Neural progenitor cell (in vitro differentiated cells): ENCODE results near the gene IFFO2. TPM values are rescaled to one million over a fixed set of nuclear protein-coding genes. Genes with fewer than 3 reads are reported as not detected.

Source experiments
- DNase-seq: peaks from one replicate; pipeline ENCODE4 v3.0.0-alpha.2; 2016; ENCODE audit warnings: low spot score
- H2AFZ ChIP-seq: fragments of 200-600 bp; sonication (generic); replicated peaks from 2 replicates; pipeline ENCODE4 v1.6.1; 2016; ENCODE audit warnings: antibody characterized with exemption
- H3F3A ChIP-seq: fragments of 200-600 bp; sonication (generic); 2 replicates; pipeline ENCODE4 v1.6.1; 2016; ENCODE audit warnings: antibody characterized with exemption, low read depth
- H3K27ac ChIP-seq: fragments of 200-600 bp; sonication (generic); 2 replicates; pipeline ENCODE4 v1.5.1; 2016; ENCODE audit warnings: mild to moderate bottlenecking
- H3K27me3 ChIP-seq: fragments of 200-600 bp; sonication (generic); 2 replicates; pipeline ENCODE4 v1.6.1; 2016; ENCODE audit warnings: mild to moderate bottlenecking, moderate library complexity
- H3K36me3 ChIP-seq: fragments of 200-600 bp; sonication (generic); 2 replicates; pipeline ENCODE4 v1.5.1; 2016
- H3K4me1 ChIP-seq: fragments of 200-600 bp; sonication (generic); 2 replicates; pipeline ENCODE4 v1.6.1; 2016; ENCODE audit warnings: mixed run types
- H3K4me2 ChIP-seq: fragments of 200-600 bp; sonication (generic); 2 replicates; pipeline ENCODE4 v1.6.1; 2016
- H3K4me3 ChIP-seq: fragments of 200-600 bp; sonication (generic); 2 replicates; pipeline ENCODE4 v1.5.1; 2016
- H3K79me2 ChIP-seq: fragments of 200-600 bp; sonication (generic); 2 replicates; pipeline ENCODE4 v1.6.1; 2016; ENCODE audit warnings: low read depth
- H3K9ac ChIP-seq: fragments of 200-600 bp; sonication (generic); 2 replicates; pipeline ENCODE4 v1.6.1; 2016
- H3K9me3 ChIP-seq: fragments of 200-600 bp; sonication (generic); 2 replicates; pipeline ENCODE4 v1.5.1; 2016; ENCODE audit warnings: low read depth
- H4K20me1 ChIP-seq: fragments of 200-600 bp; sonication (generic); 2 replicates; pipeline ENCODE4 v1.6.1; 2016; ENCODE audit warnings: low read depth
- H3K27ac Mint-ChIP-seq: 3 replicates; pipeline ENCODE4 v1.8.0; 2021; ENCODE audit warnings: mixed read lengths
- H3K27me3 Mint-ChIP-seq: 2 replicates; pipeline ENCODE4 v1.8.0; 2022; ENCODE audit warnings: low read depth, mild to moderate bottlenecking, inconsistent platforms, moderate library complexity, mixed read lengths; ENCODE audit not compliant: insufficient read depth
- H3K36me3 Mint-ChIP-seq: 3 replicates; pipeline ENCODE4 v1.8.0; 2021; ENCODE audit warnings: mixed read lengths
- H3K4me1 Mint-ChIP-seq: 3 replicates; pipeline ENCODE4 v1.8.0; 2021; ENCODE audit warnings: mixed read lengths
- H3K4me3 Mint-ChIP-seq: 3 replicates; pipeline ENCODE4 v1.8.0; 2021; ENCODE audit warnings: mild to moderate bottlenecking, moderate library complexity, mixed read lengths
- H3K9me3 Mint-ChIP-seq: 3 replicates; pipeline ENCODE4 v1.8.0; 2020; ENCODE audit warnings: mixed read lengths
- CTCF ChIP-seq: fragments of 200-600 bp; sonication (generic); IDR thresholded peaks from 2 replicates; pipeline ENCODE4 v1.5.1; 2017; ENCODE audit warnings: antibody characterized with exemption, mild to moderate bottlenecking
- EZH2 ChIP-seq: fragments of 200-600 bp; sonication (generic); IDR thresholded peaks from 2 replicates; pipeline ENCODE4 v1.6.1; 2017; ENCODE audit warnings: antibody characterized with exemption, mild to moderate bottlenecking, moderate library complexity
- EZH2phosphoT487 ChIP-seq: fragments of 200-600 bp; sonication (generic); IDR thresholded peaks from 2 replicates; pipeline ENCODE4 v1.6.1; 2017; ENCODE audit warnings: antibody characterized with exemption
- total RNA-seq: library from RNA; depleted of rRNA; stranded (reverse); fragments of >200 nt; gene quantifications from 2 replicates; pipeline ENCODE4 v1.2.3, GENCODE V29; 2015; ENCODE audit warnings: low replicate concordance

The IFFO2 gene
- total RNA-seq, 1 donor from 2014 or later = 0.65 TPM

- Mint-ChIP-seq H3K4me3 (no peak overlapping the region), H3K4me1 (no peaks in the 10 kb centered on the region), H3K36me3 (no peaks in the 10 kb centered on the region), H3K27me3 (peaks cover 2% of the 10 kb centered on the region), H3K9me3 (no peaks in the 10 kb centered on the region), H3K27ac (no peak overlapping the region)
- no peak for DNase-seq
- Histone ChIP-seq H3K36me3 (no peaks in the 10 kb centered on the region), H3K4me1 (peaks cover 3% of the 10 kb centered on the region), H3F3A (no peaks in the 10 kb centered on the region), H3K27ac (no peak overlapping the region), H3K79me2 (no peaks in the 10 kb centered on the region), H3K9me3 (no peaks in the 10 kb centered on the region), H4K20me1 (peaks cover 3% of the 10 kb centered on the region), H3K4me3 (no peak overlapping the region), H3K4me2 (no peak overlapping the region), H2AFZ (no peak overlapping the region), H3K27me3 (no peaks in the 10 kb centered on the region), H3K9ac (no peak overlapping the region)
- TF ChIP-seq CTCF = no peak
- TF ChIP-seq EZH2phosphoT487 = no peak
- TF ChIP-seq EZH2 = no peak
Measured at GRCh38 chr1:18881164-18881563, 75.3 kb downstream of the IFFO2 start.

- Histone ChIP-seq H3F3A (no peaks in the 10 kb centered on the region), H3K4me3 (no peak overlapping the region), H3K27me3 (no peaks in the 10 kb centered on the region), H3K36me3 (no peaks in the 10 kb centered on the region), H3K9me3 (no peaks in the 10 kb centered on the region), H3K9ac (no peak overlapping the region), H3K27ac (no peak overlapping the region), H2AFZ (no peak overlapping the region), H3K4me1 (peaks cover 3% of the 10 kb centered on the region), H3K4me2 (no peak overlapping the region), H3K79me2 (no peaks in the 10 kb centered on the region), H4K20me1 (peaks cover 3% of the 10 kb centered on the region)
- DNase-seq = no peak
- TF ChIP-seq EZH2 = no peak
- no peak for TF ChIP-seq CTCF
- no peak for TF ChIP-seq EZH2phosphoT487
- Mint-ChIP-seq H3K27me3 (peaks cover 2% of the 10 kb centered on the region), H3K4me3 (no peak overlapping the region), H3K27ac (no peak overlapping the region), H3K4me1 (no peaks in the 10 kb centered on the region), H3K36me3 (no peaks in the 10 kb centered on the region), H3K9me3 (no peaks in the 10 kb centered on the region)
Measured at GRCh38 chr1:18880585-18880984, 75.9 kb downstream of the IFFO2 start.

GRCh38 chr1:18879791-18880309 lies 76.6 kb downstream of the IFFO2 start:
- H3K36me3 ChIP-seq = no peaks in the 10 kb centered on the region
- no peak overlapping the region for H2AFZ ChIP-seq
- H3K27ac ChIP-seq = no peak overlapping the region
- H3K4me1 ChIP-seq = peaks cover 3% of the 10 kb centered on the region
- Mint-ChIP-seq H3K9me3 (no peaks in the 10 kb centered on the region), H3K27ac (peak overlapping the region; percentile 57), H3K4me3 (no peak overlapping the region), H3K27me3 (peaks cover 4% of the 10 kb centered on the region), H3K4me1 (no peaks in the 10 kb centered on the region), H3K36me3 (no peaks in the 10 kb centered on the region)
- H3F3A ChIP-seq = no peaks in the 10 kb centered on the region
- H3K4me2 ChIP-seq = no peak overlapping the region
- peaks cover 3% of the 10 kb centered on the region for H4K20me1 ChIP-seq
- TF ChIP-seq EZH2 (no peak), CTCF (no peak), EZH2phosphoT487 (no peak)
- no peak overlapping the region for H3K9ac ChIP-seq
- no peaks in the 10 kb centered on the region for H3K27me3 ChIP-seq
- no peak for DNase-seq
- H3K79me2 ChIP-seq = no peaks in the 10 kb centered on the region
- H3K4me3 ChIP-seq = no peak overlapping the region
- no peaks in the 10 kb centered on the region for H3K9me3 ChIP-seq
